ENCODE measurements around the gene TPK1.

- TF ChIP-seq CTCF (CRISPR knock-in tag; IDR thresholded peaks at IDR 0.05): no peak
- TF ChIP-seq, protein P1, sequence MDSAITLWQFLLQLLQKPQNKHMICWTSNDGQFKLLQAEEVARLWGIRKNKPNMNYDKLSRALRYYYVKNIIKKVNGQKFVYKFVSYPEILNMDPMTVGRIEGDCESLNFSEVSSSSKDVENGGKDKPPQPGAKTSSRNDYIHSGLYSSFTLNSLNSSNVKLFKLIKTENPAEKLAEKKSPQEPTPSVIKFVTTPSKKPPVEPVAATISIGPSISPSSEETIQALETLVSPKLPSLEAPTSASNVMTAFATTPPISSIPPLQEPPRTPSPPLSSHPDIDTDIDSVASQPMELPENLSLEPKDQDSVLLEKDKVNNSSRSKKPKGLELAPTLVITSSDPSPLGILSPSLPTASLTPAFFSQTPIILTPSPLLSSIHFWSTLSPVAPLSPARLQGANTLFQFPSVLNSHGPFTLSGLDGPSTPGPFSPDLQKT (CRISPR knock-in tag; IDR thresholded peaks at IDR 0.05; ENCODE audit: borderline replicate concordance): no peak
- TF ChIP-seq YY1 (IDR thresholded peaks at IDR 0.05; ENCODE audit: insufficient read depth, insufficient replicate concordance, low read depth, low read length): no peak
- TF ChIP-seq, protein P2, sequence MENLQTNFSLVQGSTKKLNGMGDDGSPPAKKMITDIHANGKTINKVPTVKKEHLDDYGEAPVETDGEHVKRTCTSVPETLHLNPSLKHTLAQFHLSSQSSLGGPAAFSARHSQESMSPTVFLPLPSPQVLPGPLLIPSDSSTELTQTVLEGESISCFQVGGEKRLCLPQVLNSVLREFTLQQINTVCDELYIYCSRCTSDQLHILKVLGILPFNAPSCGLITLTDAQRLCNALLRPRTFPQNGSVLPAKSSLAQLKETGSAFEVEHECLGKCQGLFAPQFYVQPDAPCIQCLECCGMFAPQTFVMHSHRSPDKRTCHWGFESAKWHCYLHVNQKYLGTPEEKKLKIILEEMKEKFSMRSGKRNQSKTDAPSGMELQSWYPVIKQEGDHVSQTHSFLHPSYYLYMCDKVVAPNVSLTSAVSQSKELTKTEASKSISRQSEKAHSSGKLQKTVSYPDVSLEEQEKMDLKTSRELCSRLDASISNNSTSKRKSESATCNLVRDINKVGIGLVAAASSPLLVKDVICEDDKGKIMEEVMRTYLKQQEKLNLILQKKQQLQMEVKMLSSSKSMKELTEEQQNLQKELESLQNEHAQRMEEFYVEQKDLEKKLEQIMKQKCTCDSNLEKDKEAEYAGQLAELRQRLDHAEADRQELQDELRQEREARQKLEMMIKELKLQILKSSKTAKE (CRISPR knock-in tag; IDR thresholded peaks at IDR 0.05; ENCODE audit: borderline replicate concordance): no peak
- no peak for TF ChIP-seq ZNF691 (CRISPR knock-in tag; IDR thresholded peaks at IDR 0.05; ENCODE audit: borderline replicate concordance, low read depth)
- no peak for TF ChIP-seq MBNL3 (CRISPR knock-in tag; conservative IDR thresholded peaks at IDR 0.05)
- TF ChIP-seq ZNF746 (CRISPR knock-in tag; IDR thresholded peaks at IDR 0.05): no peak
- no peak for TF ChIP-seq CBX1 (IDR thresholded peaks at IDR 0.05; ENCODE audit: low read depth)
- TF ChIP-seq ATF3 (CRISPR knock-in tag; IDR thresholded peaks at IDR 0.05): no peak
- no peak for TF ChIP-seq CHD2 (IDR thresholded peaks at IDR 0.05; ENCODE audit: low read depth, low read length)
- TF ChIP-seq, protein P3, sequence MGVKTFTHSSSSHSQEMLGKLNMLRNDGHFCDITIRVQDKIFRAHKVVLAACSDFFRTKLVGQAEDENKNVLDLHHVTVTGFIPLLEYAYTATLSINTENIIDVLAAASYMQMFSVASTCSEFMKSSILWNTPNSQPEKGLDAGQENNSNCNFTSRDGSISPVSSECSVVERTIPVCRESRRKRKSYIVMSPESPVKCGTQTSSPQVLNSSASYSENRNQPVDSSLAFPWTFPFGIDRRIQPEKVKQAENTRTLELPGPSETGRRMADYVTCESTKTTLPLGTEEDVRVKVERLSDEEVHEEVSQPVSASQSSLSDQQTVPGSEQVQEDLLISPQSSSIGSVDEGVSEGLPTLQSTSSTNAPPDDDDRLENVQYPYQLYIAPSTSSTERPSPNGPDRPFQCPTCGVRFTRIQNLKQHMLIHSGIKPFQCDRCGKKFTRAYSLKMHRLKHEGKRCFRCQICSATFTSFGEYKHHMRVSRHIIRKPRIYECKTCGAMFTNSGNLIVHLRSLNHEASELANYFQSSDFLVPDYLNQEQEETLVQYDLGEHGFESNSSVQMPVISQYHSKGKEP (CRISPR knock-in tag; IDR thresholded peaks at IDR 0.05): no peak
- no peak for TF ChIP-seq REST (IDR thresholded peaks at IDR 0.05; ENCODE audit: borderline replicate concordance in 1 of 2, low read depth in 1 of 2, low read length in 2 of 2)
Measured at GRCh38 chr7:144842377-144842851, 6.6 kb upstream of the TPK1 start.

Data from HepG2 (cell line).